GM20000 (cell line): ENCODE data around the gene TTLL3.

Experiments
- DNase-seq: peaks from one replicate; pipeline ENCODE4 v3.0.0; 2012; ENCODE audit warnings: low spot score
- CTCF ChIP-seq: IDR thresholded peaks from 2 replicates; pipeline ENCODE4 v1.5.1; 2012; ENCODE audit warnings: mild to moderate bottlenecking, control low read depth; ENCODE audit errors: extremely low read depth, missing control alignments

The TTLL3 gene

GRCh38 chr3:9778143-9779074 is 31.7 kb upstream of the TTLL3 start:
- no peak for DNase-seq

GRCh38 chr3:9779075-9779593 is 30.9 kb upstream of the TTLL3 start:
- TF ChIP-seq CTCF, result no peak
- DNase-seq, result no peak

More at GRCh38 chr3:9778143-9779074, 31.7 kb upstream of the TTLL3 start:
- no peak for TF ChIP-seq CTCF

- TF ChIP-seq CTCF, result no peak
- peak; percentile 61 for DNase-seq
Observed at GRCh38 chr3:9779721-9780457, 30.2 kb upstream of the TTLL3 start.

- no peak for DNase-seq
- TF ChIP-seq CTCF, result no peak
Observed at GRCh38 chr3:9780458-9780812, 29.6 kb upstream of the TTLL3 start.

GRCh38 chr3:9780910-9781309 is 29.2 kb upstream of the TTLL3 start:
- no peak for DNase-seq
- TF ChIP-seq CTCF, result no peak

GRCh38 chr3:9781551-9781950 is 28.5 kb upstream of the TTLL3 start:
- DNase-seq, result no peak
- no peak for TF ChIP-seq CTCF
